ENCODE results near the gene TMED1.
"Not testable (repeated sequence)": the region's sequence is repeated elsewhere in the genome, so short reads cannot be mapped to it uniquely, and the experiment has no call there.

TMED1 gene

GRCh38 chr19:10835754-10836478, at the start of gene TMED1:
Gene TMED1, minus strand, starts transcription at chr19:10836212. Its CDS starts 21 bp downstream, at chr19:10836191.
- DNase-seq = peak; percentile 98

DNA sequence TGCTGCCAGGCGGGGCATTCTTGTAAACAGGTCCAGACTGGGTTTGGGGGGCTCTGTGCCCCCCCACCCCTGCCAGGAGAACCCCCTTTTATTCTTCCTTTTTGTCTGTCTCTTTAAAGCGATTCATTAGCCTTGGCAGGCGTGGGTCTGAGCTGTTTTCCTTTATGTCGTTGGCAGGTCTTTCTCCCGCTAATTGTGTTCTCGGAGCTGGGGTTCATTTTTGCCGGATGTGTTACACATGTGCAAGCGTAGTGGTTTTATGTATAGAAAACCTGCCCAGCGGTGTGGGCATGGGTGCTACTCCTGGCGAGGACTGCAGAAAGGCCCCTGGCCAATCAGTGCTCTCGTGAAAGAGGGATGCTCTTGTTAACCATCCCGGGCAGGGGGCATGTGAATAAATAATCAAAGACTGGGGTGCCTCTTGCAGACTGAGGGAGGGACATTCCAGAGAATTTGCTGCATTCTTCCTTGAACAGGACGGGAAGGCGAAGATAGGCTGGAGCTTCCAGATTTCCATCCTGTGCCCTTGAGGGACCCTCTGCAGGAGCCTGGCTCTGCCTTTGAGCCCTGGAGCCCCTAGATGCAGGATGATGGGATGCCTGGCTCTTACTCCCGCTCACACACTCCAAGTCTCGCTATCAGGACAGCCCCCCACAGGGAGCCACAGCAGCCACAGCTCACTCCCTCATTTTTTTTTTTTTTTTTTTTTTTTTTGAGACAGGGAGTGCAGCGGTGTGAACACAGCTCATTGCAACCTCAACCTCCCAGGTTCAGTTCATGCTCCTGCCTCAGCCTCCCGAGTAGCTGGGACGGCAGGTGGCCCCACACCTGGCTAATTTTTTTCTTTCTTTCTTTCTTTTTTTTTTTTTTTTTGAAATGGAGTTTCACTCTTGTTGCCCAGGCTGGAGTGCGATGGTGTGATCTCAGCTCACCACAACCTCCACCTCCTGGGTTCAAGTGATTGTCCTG, 49.5 kb upstream of the TMED1 start:
- DNase-seq = no peak

DNA sequence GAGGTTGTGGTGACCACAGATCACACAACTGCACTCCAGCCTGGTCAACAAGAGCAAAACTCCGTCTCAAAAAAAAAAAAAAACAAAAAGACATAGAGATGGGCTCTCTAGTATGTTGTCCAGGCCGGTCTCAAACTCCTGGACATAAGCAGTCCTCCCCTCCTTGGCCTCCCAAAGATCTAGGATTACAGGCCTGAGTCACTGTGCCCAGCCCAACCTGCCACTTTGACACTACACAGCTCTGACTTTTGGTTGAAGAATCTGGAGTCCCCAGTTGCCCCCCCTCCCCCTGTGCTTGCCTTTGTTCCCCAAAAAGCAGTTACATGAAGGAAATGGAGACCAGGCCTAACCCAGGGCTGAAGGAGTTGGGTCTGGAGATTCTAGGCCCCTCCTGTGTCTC, 48.3 kb upstream of the TMED1 start:
- no peak for DNase-seq

GRCh38 chr19:10882108-10882457, 46.1 kb upstream of the TMED1 start:
- no peak for DNase-seq

- no peak for DNase-seq
These were observed 45.5 kb upstream of the TMED1 start for GRCh38 chr19:10881403-10882107.

GRCh38 chr19:10878253-10878652, 42.2 kb upstream of the TMED1 start:
- no peak for DNase-seq

- DNase-seq = not testable (repeated sequence)
These were observed 41.6 kb upstream of the TMED1 start for GRCh38 chr19:10877608-10878007.

DNA sequence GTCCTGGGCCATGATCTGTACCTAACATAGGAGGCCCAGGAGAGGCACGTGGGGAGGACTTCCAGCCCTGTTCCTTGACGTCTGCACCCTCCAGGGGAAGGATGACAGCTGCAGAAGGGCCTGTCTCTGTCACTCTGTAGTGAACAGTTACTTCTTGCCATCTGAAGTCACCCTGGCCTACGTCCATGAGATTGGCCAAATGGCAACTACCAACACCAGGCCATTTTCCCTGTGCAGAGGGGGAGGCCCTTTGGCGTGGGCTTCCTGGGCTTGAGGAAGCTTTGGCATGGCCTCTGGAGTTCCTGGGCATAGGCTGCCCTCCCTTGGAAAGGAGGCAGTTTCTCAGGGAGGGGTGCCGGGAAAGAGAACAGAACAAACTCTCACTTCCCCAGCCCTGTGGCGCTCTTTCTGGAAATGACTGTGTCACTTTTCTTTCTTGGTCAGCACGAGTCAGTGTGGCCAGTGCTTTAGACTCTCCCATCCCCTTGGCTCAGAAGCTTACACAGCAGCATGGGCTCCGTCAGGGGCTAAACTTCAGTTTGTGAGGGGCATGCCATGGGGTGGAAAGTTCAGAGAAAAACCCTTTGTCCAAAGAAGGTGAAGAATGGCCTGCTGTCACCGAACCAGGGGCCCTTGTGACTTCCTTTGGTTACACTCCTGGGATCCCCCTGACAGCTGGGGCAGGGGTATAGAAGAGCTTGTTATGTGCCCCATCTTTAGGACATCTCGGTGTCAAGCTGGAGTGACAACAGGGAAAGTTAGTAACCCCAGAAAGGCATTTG, 40.6 kb upstream of the TMED1 start:
- DNase-seq = no peak

DNA sequence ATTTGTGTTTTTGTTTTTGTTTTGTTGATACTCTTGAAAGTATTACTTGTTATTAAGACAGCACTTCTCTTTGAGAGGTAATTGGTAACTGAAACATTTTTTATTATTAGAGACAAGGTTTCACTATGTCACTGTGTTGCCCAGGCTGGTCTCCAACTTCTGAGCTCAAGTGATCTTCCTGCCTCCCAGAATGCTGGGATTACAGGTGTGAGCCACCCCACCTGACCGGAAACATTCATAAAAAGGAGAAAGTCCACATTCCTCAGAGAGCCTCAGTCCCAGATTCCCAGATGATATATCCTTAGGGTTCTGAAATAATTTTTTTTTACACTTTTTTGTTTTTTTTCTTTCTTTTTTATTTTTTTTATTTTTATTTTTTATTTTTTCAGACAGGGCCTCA, 38.0 kb upstream of the TMED1 start:
- no peak for DNase-seq

GRCh38 chr19:10872546-10873107, 36.6 kb upstream of the TMED1 start:
- no peak for DNase-seq

- DNase-seq = peak in 1 of 2 experiments; percentile 32
These were observed 35.9 kb upstream of the TMED1 start for GRCh38 chr19:10871711-10872545.

DNA sequence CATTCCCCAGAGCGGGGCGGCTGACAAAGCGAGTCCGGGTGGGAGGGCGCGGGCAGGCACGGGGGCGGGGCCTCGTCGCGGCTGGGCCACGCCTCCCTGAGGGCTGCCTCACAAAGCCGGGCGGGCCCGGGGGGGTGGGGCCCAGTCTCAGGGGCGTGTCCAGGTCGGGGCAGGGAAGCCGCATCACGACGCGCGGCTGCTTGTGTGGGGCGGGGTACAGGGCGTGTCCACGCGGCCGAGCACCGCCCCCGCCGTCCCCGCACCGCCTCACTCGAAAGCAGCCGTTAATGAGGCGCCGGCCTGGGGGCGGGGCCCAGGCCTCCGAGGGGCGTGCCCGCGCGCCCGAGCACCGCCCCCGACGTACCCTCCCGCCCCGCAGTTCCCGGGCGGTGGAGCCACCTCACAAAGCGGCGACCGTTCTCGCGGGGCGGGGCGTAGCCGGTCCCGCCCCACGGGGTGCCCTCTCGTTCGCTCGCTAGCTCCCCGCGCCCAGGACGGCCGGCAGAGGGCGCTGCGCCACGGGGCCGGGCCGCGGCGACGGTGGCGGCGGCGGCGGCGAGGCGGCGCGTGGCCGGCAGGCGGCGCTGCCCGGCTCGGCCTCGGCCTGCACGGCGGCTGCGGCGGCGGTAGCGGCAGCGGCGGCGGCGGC, 35.1 kb upstream of the TMED1 start, which contains the start of gene CARM1:
TSS of gene CARM1 (plus strand) at position 599 of the 649 bp plus-strand sequence. CDS start 150 bp downstream, outside the sequence.
- peak; percentile 97 to 99 for DNase-seq

- no peak for DNase-seq
These were observed 34.5 kb upstream of the TMED1 start for GRCh38 chr19:10870501-10870954.

GRCh38 chr19:10869872-10870311, 33.9 kb upstream of the TMED1 start:
- DNase-seq = peak in 1 of 2 experiments; percentile 42

GRCh38 chr19:10868872-10869547, 33.0 kb upstream of the TMED1 start:
- DNase-seq = no peak

DNA sequence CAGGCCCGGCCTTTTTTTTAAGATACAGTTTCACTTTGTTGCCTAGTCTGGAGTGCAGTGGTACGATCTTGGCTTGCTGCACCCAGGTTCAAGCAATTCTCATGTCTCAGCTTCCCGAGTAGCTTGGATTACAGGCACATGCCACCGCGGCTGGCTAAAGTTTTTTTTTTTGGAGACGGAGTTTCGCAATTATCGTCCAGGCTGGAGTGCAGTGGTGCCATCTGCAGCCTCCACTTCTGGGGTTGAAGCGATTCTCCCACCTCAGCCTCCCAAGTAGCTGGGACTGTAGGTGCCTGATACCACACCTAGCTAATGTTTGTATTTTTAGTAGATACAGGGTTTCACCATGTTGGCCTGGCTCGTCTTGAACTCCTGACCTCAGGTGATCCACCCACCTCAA, 30.5 kb upstream of the TMED1 start:
- DNase-seq = no peak

- DNase-seq = peak; percentile 56 to 77
These were observed 28.5 kb upstream of the TMED1 start for GRCh38 chr19:10864538-10864899.

GRCh38 chr19:10863107-10863717, 27.2 kb upstream of the TMED1 start:
- DNase-seq = no peak

- no peak for DNase-seq
These were observed 26.6 kb upstream of the TMED1 start for GRCh38 chr19:10862561-10863106.

Data from NCI-H524 (cell line).